ENCODE data around the gene GPR152. TPM values are rescaled to one million over a fixed set of nuclear protein-coding genes. Genes with fewer than 3 reads are reported as not detected.

GPR152 gene, protein sequence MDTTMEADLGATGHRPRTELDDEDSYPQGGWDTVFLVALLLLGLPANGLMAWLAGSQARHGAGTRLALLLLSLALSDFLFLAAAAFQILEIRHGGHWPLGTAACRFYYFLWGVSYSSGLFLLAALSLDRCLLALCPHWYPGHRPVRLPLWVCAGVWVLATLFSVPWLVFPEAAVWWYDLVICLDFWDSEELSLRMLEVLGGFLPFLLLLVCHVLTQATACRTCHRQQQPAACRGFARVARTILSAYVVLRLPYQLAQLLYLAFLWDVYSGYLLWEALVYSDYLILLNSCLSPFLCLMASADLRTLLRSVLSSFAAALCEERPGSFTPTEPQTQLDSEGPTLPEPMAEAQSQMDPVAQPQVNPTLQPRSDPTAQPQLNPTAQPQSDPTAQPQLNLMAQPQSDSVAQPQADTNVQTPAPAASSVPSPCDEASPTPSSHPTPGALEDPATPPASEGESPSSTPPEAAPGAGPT
- not detected for total RNA-seq

DNA sequence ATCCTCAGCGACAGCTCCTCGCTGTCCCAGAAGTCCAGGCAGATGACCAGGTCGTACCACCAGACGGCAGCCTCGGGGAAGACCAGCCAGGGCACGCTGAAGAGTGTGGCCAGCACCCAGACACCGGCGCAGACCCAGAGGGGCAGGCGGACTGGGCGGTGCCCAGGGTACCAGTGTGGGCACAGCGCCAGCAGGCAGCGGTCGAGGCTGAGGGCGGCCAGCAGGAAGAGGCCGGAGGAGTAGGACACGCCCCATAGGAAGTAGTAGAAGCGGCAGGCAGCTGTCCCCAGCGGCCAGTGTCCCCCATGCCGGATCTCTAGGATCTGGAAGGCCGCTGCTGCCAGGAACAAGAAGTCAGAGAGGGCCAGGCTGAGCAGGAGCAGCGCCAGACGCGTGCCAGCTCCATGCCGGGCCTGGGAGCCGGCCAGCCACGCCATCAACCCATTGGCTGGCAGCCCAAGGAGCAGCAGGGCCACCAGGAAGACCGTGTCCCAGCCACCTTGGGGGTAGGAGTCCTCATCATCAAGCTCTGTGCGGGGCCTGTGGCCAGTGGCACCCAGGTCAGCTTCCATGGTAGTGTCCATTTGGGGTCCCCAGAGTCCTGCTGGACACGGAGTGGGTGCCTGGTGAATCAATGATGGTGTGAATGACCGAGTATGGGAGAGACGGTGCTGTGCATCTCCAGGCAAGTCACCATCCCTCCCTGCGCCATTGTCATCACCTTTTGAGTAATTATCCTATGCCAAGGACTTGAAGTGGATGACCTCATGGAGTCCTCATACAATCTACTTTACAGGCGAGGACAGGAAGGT, at the start of gene GPR152:
GPR152 (minus strand) TSS at position 589 of the 812 bp plus-strand sequence; CDS start at position 584, 5 bp downstream.
- DNase-seq: no peak
- intact Hi-C loops (cut with DNase I): no loop called here
- peak within 1 kb of the TSS in 1 of 4 donors; percentile 31 for H3K4me3 ChIP-seq

DNA sequence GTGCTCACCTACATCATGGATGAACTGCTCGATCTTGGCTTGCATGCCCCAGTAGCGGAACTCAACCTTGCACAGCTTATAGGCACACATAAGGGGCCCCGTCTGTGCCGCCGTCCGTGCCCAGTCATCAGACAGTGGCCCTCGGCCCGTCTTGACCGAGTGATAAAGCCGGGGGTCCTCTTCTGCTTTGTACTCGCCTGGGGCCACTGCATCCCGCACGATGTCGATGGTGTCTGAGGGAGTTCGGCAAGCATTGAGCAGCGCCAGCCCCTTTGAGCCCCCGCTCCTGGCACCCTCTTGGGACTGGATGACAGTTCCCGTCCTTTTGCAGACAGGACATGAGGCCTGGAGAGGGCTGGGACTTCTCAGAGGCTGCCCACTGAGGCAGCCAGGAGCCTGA, 49.3 kb upstream of the GPR152 start:
- no peak overlapping the region for H3K27ac ChIP-seq
- H3K27me3 ChIP-seq: peaks cover 0 to 38% (median 0%) of the 10 kb centered on the region in 4 donors
- H3K4me3 ChIP-seq: no peak overlapping the region
- peaks cover 20 to 39% (median 33%) of the 10 kb centered on the region in 3 donors for H3K4me1 ChIP-seq
- peaks cover 4 to 64% (median 8%) of the 10 kb centered on the region in 3 donors for H3K36me3 ChIP-seq
- H3K9me3 ChIP-seq: no peaks in the 10 kb centered on the region
- DNase-seq: no peak
- TF ChIP-seq, protein P1, sequence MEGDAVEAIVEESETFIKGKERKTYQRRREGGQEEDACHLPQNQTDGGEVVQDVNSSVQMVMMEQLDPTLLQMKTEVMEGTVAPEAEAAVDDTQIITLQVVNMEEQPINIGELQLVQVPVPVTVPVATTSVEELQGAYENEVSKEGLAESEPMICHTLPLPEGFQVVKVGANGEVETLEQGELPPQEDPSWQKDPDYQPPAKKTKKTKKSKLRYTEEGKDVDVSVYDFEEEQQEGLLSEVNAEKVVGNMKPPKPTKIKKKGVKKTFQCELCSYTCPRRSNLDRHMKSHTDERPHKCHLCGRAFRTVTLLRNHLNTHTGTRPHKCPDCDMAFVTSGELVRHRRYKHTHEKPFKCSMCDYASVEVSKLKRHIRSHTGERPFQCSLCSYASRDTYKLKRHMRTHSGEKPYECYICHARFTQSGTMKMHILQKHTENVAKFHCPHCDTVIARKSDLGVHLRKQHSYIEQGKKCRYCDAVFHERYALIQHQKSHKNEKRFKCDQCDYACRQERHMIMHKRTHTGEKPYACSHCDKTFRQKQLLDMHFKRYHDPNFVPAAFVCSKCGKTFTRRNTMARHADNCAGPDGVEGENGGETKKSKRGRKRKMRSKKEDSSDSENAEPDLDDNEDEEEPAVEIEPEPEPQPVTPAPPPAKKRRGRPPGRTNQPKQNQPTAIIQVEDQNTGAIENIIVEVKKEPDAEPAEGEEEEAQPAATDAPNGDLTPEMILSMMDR (IDR thresholded peaks at IDR 0.05): no peak
- no peak for TF ChIP-seq POLR2A (IDR thresholded peaks at IDR 0.05)
- intact Hi-C loops (cut with DNase I): loop anchor here (5.0 kb wide), 1 partner anchor 100 kb away; the partner anchor contains the start of genes PPP1CA and TBC1D10C
- WGBS, 2 donors: 95% methylated on average over 11 to 13 of the region's 18 CpGs

More for the DNA sequence above, at the start of gene GPR152:
- H3K27me3 ChIP-seq: no peaks in the 10 kb centered on the region
- TF ChIP-seq, protein P1 (IDR thresholded peaks at IDR 0.05): no peak
- no peak for TF ChIP-seq POLR2A (IDR thresholded peaks at IDR 0.05)
- WGBS, 2 donors: 76 to 92% methylated on average over 6 to 23 of the region's 33 CpGs
- H3K4me1 ChIP-seq: peaks cover 0 to 17% (median 0%) of the 10 kb centered on the region in 3 donors
- no peaks in the 10 kb centered on the region for H3K36me3 ChIP-seq
- H3K9me3 ChIP-seq: no peaks in the 10 kb centered on the region
- H3K27ac ChIP-seq: peak within 1 kb of the TSS in 2 of 4 donors; percentile 54 to 67

DNA sequence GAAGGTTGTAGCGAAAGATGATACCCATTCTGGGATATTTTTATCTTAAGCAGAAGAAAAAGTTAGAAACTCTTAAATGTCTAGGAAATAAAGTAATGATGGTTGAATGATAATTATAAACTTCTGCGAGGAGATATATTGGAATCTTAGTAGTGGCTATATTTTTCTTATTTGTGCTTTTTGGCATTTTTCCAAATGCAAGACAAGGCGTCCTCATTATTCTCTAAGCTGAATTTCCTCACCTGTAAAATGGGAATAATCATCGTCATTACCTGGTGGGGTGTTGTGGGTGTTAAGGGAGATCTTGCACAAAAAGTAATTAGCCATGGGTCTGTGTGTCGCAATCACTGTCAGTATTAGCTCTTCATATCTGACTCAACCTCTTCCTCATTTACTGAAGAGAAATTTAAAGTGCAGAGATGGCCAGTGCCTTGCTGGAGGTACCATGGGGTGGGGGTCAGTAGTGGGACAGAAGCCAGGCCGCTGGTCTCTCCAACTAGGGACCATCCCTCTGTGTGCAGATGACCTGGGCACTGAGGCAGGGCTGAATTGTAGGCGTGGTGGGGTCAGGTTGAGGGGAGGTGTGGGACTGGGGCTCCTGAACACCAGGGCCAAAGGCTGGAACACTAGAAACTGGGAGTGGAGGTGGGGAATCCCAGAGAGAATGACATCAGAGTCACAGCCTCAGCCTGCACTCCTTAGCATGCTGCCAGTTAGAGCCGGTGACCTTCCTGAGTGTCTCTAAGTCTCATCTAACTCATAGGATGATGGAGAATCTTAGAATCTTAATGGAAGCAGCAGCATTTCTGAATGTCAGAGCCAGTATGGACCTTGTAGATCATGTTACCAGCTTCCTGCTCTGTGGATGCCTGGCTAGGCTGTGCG, 48.5 kb upstream of the GPR152 start:
- Histone ChIP-seq H3K4me3 (no peak overlapping the region), H3K9me3 (no peaks in the 10 kb centered on the region), H3K27ac (no peak overlapping the region), H3K4me1 (peaks cover 12 to 31% (median 25%) of the 10 kb centered on the region in 3 donors), H3K36me3 (peaks cover 4 to 67% (median 8%) of the 10 kb centered on the region in 3 donors), H3K27me3 (peaks cover 0 to 38% (median 0%) of the 10 kb centered on the region in 4 donors)
- intact Hi-C loops (cut with DNase I): loop anchor here (5.0 kb wide), 1 partner anchor 99 kb away; the partner anchor contains the start of genes PPP1CA and TBC1D10C
- TF ChIP-seq, protein P1 (IDR thresholded peaks at IDR 0.05): no peak
- TF ChIP-seq POLR2A (IDR thresholded peaks at IDR 0.05): no peak
- WGBS, 2 donors: 83 to 87% methylated on average over 7 to 9 of the region's 9 CpGs
- no peak for DNase-seq

DNA sequence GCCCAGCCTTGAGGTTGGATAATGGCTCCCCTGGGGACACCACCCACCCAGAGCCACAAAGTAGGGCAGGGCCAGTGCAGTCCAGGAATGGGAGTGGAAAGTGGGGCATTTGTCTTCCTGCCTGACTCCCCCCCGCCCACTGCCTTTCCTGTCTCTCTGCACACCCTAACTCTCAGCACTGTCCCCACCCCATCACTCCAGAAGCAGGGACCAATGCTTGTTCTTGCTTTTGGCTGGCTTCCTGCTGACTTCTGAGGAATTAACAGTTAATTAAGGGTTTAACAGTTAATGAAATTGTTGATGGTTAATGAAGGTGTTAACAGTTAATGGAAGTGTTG, 47.9 kb upstream of the GPR152 start:
- H3K27me3 ChIP-seq: peaks cover 0 to 38% (median 0%) of the 10 kb centered on the region in 4 donors
- H3K9me3 ChIP-seq: no peaks in the 10 kb centered on the region
- H3K27ac ChIP-seq: no peak overlapping the region
- intact Hi-C loops (cut with DNase I): loop anchor here (5.0 kb wide), 1 partner anchor 98 kb away; the partner anchor contains the start of genes PPP1CA and TBC1D10C
- 86% methylated on average over 1 of the region's 1 CpG; no CpG with 5 or more reads in 1 of the 2 donors for WGBS, 2 donors
- H3K4me3 ChIP-seq: no peak overlapping the region
- H3K4me1 ChIP-seq: peaks cover 6 to 25% (median 19%) of the 10 kb centered on the region in 3 donors
- H3K36me3 ChIP-seq: peaks cover 4 to 74% (median 8%) of the 10 kb centered on the region in 3 donors
- no peak for TF ChIP-seq POLR2A (IDR thresholded peaks at IDR 0.05)
- TF ChIP-seq, protein P1 (IDR thresholded peaks at IDR 0.05): no peak
- no peak for DNase-seq
